Progenitor cell of endocrine pancreas (in vitro differentiated cells): ENCODE measurements around the gene TMTC2. TPM values are rescaled to one million over a fixed set of nuclear protein-coding genes. Genes with fewer than 3 reads are reported as not detected.

Experiments
- DNase-seq: peaks from one replicate; pipeline ENCODE4 v3.0.0; 2021; ENCODE audit warnings: low spot score; ENCODE audit not compliant: unreplicated experiment
- H3K27ac Mint-ChIP-seq: 2 replicates; pipeline ENCODE4 v1.8.0; 2021; ENCODE audit warnings: mild to moderate bottlenecking, moderate library complexity, mixed read lengths
- H3K27me3 Mint-ChIP-seq: 2 replicates; pipeline ENCODE4 v1.8.0; 2021; ENCODE audit warnings: mixed read lengths
- H3K36me3 Mint-ChIP-seq: 2 replicates; pipeline ENCODE4 v1.8.0; 2022; ENCODE audit warnings: mixed read lengths; ENCODE audit not compliant: insufficient read depth
- H3K4me1 Mint-ChIP-seq: 2 replicates; pipeline ENCODE4 v1.8.0; 2021; ENCODE audit warnings: low read depth, mixed read lengths
- H3K4me3 Mint-ChIP-seq: 2 replicates; pipeline ENCODE4 v1.8.0; 2021; ENCODE audit warnings: low read depth, mild to moderate bottlenecking, moderate library complexity, mixed read lengths
- H3K9me3 Mint-ChIP-seq: 2 replicates; pipeline ENCODE4 v1.8.0; 2021; ENCODE audit warnings: low read depth, mixed read lengths
- total RNA-seq: library from RNA; stranded (reverse); gene quantifications from 2 replicates; pipeline ENCODE4 v1.2.1, GENCODE V29; 2021
- TF ChIP-seq, protein P1 (sequence below): fragments of 200-600 bp; sonication (generic); IDR thresholded peaks from one replicate; pipeline ENCODE4 v1.5.0; 2021; ENCODE audit warnings: antibody characterized with exemption, mild to moderate bottlenecking; ENCODE audit not compliant: unreplicated experiment

The TMTC2 gene
- total RNA-seq, 1 donor from 2014 or later = 15.4 TPM

DNA sequence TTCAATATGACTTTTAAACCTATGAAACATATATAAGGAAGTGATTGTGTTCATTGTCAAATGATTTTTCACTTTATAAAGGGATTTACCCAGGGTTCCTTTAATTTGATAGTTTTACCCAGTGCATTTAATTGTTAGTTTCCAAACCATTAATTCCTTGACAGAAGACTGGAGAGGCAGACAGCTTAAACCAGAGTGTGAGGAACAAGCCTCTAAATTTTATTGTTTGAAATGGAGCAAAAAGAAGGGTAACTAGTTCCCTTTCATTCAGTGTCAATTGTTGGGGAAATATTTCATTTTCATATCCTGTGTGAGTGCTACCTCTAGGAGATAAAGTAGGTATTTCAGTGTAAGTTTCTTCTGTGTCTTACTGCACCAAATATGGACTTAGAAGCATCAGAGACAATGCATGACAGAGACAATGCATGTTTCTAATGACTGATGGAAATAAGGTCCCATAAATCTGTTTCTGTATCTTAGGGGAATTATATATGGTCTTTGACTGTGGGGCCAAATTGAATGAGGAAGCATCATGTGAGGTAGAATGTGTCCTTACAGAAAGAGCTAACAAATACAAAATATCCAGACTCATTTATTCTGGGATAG lies 120.5 kb downstream of the TMTC2 start:
- Mint-ChIP-seq H3K36me3 (peaks cover 4% of the 10 kb centered on the region), H3K9me3 (peaks cover 3% of the 10 kb centered on the region), H3K27me3 (no peaks in the 10 kb centered on the region), H3K4me3 (no peak overlapping the region), H3K4me1 (no peaks in the 10 kb centered on the region), H3K27ac (peak overlapping the region; percentile 15)
- no peak for DNase-seq
- TF ChIP-seq, protein P1, sequence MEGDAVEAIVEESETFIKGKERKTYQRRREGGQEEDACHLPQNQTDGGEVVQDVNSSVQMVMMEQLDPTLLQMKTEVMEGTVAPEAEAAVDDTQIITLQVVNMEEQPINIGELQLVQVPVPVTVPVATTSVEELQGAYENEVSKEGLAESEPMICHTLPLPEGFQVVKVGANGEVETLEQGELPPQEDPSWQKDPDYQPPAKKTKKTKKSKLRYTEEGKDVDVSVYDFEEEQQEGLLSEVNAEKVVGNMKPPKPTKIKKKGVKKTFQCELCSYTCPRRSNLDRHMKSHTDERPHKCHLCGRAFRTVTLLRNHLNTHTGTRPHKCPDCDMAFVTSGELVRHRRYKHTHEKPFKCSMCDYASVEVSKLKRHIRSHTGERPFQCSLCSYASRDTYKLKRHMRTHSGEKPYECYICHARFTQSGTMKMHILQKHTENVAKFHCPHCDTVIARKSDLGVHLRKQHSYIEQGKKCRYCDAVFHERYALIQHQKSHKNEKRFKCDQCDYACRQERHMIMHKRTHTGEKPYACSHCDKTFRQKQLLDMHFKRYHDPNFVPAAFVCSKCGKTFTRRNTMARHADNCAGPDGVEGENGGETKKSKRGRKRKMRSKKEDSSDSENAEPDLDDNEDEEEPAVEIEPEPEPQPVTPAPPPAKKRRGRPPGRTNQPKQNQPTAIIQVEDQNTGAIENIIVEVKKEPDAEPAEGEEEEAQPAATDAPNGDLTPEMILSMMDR = no peak

DNA sequence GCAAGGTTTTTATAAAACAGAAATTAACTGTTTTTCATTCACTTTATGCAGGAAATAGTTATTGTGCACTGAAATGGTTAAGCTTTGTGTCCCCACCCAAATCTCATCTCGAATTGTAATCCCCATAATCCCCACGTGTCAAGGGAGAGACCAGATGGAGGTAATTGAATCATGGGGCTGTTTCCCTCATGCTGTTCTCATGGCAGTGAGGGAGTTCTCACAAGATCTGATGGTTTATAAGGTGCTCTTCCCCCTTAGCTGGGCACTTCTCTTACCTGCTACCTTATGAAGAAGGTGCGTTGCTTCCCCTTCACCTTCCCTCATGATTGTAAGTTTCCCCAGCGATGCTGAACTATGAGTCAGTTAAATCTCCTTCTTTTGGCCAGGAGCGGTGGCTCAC lies 123.9 kb downstream of the TMTC2 start:
- H3K4me1 Mint-ChIP-seq = no peaks in the 10 kb centered on the region
- H3K36me3 Mint-ChIP-seq = peaks cover 6% of the 10 kb centered on the region
- TF ChIP-seq, protein P1 = no peak
- H3K9me3 Mint-ChIP-seq = peaks cover 6% of the 10 kb centered on the region
- no peak overlapping the region for H3K27ac Mint-ChIP-seq
- no peak for DNase-seq
- H3K27me3 Mint-ChIP-seq = no peaks in the 10 kb centered on the region
- no peak overlapping the region for H3K4me3 Mint-ChIP-seq

- Mint-ChIP-seq H3K36me3 (peaks cover 3% of the 10 kb centered on the region), H3K27ac (no peak overlapping the region), H3K27me3 (no peaks in the 10 kb centered on the region), H3K4me3 (no peak overlapping the region), H3K4me1 (no peaks in the 10 kb centered on the region), H3K9me3 (peaks cover 3% of the 10 kb centered on the region)
- DNase-seq = no peak
- TF ChIP-seq, protein P1 = no peak
Measured at GRCh38 chr12:82817368-82817767, 130.7 kb downstream of the TMTC2 start.

DNA sequence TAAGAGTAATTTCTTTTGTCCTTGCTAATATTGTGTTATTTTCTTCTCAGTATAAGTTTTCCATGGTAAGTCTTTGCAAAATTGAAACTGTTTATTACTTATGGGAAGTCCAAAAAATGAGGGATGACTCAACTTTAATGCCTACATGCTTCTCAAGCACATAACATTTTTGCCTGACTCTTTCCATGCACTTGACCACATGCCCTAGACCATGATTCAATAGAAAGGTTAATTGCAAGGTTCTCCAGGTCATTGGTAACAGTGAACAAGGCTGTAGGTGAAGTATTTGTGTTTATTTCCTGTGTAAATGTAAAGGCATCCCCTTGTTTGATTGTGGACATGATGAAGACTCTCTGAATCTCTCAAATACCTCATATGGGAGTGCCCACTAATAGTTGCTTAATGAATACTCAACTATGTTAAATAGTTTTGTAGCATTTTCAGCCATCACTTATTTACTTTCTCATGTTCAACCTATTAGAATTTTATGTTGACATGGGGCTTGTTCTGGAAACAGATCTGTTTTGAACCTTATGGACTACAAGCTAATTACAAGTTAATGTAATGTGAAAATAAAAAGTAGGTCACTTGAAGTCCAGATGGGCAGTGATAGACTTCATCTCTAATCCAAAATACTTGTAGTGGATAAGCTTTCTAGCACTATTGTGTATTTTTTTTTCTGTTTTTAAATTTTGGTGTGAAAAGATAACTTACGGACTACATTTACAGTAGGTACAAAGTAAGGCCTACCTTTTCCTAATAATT lies 131.7 kb downstream of the TMTC2 start:
- no peak overlapping the region for H3K4me3 Mint-ChIP-seq
- TF ChIP-seq, protein P1 = no peak
- no peaks in the 10 kb centered on the region for H3K27me3 Mint-ChIP-seq
- no peak overlapping the region for H3K27ac Mint-ChIP-seq
- peaks cover 3% of the 10 kb centered on the region for H3K9me3 Mint-ChIP-seq
- H3K4me1 Mint-ChIP-seq = no peaks in the 10 kb centered on the region
- H3K36me3 Mint-ChIP-seq = peaks cover 3% of the 10 kb centered on the region
- DNase-seq = no peak

DNA sequence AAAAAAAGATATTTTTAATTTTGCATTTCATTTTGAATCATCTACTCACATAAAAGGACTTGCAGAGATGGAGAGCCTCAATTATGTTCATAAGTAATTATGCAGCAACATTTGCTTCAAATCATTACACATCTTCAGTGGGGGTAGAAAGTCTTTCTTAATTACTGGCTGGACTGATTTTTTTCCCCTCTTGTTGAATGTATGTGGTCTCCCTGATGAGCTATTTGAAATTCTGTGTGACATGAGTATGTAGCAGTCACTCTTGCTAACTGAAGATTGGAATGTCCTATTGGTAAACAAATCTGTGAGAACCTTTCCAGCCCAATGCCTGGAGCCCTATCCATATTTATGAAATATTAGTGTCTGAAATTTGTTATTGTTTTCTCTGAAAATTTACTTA lies 139.8 kb downstream of the TMTC2 start:
- Mint-ChIP-seq H3K27ac (no peak overlapping the region), H3K4me3 (no peak overlapping the region), H3K4me1 (peaks cover 4% of the 10 kb centered on the region), H3K9me3 (no peaks in the 10 kb centered on the region), H3K27me3 (no peaks in the 10 kb centered on the region), H3K36me3 (no peaks in the 10 kb centered on the region)
- TF ChIP-seq, protein P1 = no peak
- no peak for DNase-seq
